ENCODE measurements around the gene FYB1. TPM values are rescaled to one million over a fixed set of nuclear protein-coding genes. Genes with fewer than 3 reads are reported as not detected.
"Not testable (repeated sequence)": the region's sequence is repeated elsewhere in the genome, so short reads cannot be mapped to it uniquely, and the experiment has no call there.

FYB1 gene
- total RNA-seq, 1 experiment from 2014 or later = not detected

DNA sequence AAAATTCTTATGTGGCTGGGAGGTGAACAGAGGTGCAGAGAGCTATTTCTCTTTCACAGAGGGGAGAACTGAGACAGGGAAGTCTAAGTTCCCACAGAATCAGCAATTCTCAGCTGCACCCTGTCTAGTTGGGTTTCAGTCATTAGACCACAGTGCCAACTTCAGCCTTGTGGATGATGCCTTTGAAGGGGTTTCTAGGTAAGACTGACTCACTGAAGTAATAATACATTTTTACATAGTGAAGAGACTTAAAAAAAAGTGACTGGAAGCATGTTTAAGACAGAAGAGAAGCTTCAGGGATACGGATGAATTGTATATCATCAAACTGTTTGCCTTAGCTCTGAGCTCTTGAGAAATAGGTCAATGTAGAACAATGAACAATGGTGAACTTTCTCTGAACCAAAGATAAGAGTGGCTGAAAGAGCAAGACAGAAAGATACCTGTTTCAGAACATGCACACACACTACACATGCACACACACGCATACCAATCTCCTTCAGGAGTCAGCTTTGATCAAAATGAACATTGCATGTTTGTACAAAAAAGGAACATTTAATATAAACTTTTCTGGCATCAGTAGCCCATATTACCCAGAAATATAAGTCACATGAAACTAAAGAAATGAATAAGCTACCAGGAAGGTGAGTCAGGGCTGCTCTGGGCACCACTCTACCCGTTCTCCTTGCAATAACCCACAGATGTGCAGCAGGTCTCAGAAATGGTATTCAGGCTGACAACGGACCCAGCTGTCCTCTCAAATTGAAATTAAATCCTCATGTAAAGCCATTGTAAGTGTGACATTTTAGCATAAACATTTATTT lies 12.6 kb upstream of the FYB1 start:
- in situ Hi-C loops (cut with HindIII; ENCODE audit: low pct_unique_long_range_greater_than_20kb, low sequenced_read_pairs) = no loop called here
- DNase-seq (ENCODE audit: low read depth) = no peak

DNA sequence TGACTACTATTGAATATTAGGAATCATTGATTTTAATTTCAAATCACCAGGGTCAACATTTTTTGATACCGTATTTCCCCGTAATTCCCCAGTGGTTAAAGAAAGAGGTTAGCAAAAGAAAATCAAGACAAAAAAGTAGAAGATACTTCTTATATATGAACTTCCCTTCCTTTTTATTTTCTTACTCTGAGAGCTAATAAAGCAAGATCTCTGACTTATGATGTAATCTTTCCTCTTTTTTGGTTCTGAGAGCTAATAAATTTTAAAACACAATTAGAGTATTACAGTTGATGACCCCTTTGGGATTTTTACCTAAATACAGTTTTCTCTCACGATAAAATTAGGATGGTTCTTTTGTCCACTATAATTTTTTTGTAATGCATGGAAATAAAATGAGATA lies 9.2 kb upstream of the FYB1 start:
- in situ Hi-C loops (cut with HindIII; ENCODE audit: low pct_unique_long_range_greater_than_20kb, low sequenced_read_pairs) = no loop called here
- DNase-seq (ENCODE audit: low read depth) = no peak

GRCh38 chr5:39226558-39226957 lies 7.2 kb upstream of the FYB1 start:
- in situ Hi-C loops (cut with HindIII; ENCODE audit: low pct_unique_long_range_greater_than_20kb, low sequenced_read_pairs) = no loop called here
- DNase-seq (ENCODE audit: low read depth) = no peak

GRCh38 chr5:39226100-39226451 lies 6.7 kb upstream of the FYB1 start:
- DNase-seq (ENCODE audit: low read depth) = no peak
- in situ Hi-C loops (cut with HindIII; ENCODE audit: low pct_unique_long_range_greater_than_20kb, low sequenced_read_pairs) = no loop called here

GRCh38 chr5:39225405-39226099 lies 6.2 kb upstream of the FYB1 start:
- in situ Hi-C loops (cut with HindIII; ENCODE audit: low pct_unique_long_range_greater_than_20kb, low sequenced_read_pairs) = no loop called here
- no peak for DNase-seq (ENCODE audit: low read depth)

- peak; percentile 33 for DNase-seq (ENCODE audit: low read depth)
- in situ Hi-C loops (cut with HindIII; ENCODE audit: low pct_unique_long_range_greater_than_20kb, low sequenced_read_pairs) = no loop called here
These were observed 4.9 kb upstream of the FYB1 start for GRCh38 chr5:39224196-39224761.

DNA sequence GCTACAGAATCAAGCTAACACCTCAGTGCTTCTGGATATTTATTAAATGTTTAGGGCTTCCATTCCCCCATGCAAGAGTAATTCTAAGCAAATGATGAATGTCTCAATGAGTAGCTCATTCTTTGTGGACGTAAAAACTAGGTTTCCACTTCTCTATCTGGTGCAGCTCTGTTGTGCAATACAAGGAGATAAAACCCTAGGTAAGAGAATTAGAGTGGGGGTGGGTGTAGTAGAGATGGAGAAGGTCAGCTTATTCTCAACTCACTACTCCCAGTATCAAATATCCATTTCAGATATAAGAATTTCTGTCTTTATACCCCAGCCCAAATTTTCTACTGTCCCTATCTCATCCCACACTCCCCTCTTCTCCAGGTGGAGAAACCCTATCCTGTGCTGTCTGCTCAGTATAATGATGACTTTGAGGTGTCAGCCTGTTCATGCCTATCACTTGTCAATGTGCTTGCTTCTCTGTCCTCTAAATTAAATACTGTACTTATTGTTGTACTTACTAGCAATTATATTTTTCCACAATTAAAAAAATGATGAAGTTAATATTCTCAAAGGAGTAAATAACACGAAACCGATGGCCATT lies 4.3 kb upstream of the FYB1 start:
- DNase-seq (ENCODE audit: low read depth) = no peak
- in situ Hi-C loops (cut with HindIII; ENCODE audit: low pct_unique_long_range_greater_than_20kb, low sequenced_read_pairs) = no loop called here

DNA sequence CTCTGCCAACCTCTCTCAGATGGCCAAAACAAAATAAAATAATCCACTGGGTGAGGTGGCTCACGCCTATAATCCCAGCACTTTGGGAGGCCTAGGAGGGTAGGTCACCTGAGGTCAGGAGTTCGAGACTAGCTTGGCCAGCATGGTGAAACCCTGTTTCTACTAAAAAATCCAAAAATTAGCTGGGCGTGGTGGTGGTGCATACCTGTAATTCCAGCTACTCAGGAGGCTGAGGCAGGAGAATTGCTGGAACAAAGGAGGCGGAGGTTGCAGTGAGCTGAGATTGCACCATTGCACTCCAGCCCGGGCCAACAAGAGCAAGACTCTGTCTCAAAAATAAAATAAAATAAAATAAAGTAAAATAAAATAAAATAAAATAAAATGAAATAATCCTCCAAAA lies 2.3 kb upstream of the FYB1 start:
- DNase-seq (ENCODE audit: low read depth); in situ Hi-C loops (cut with HindIII; ENCODE audit: low pct_unique_long_range_greater_than_20kb, low sequenced_read_pairs): not testable (repeated sequence)

DNA sequence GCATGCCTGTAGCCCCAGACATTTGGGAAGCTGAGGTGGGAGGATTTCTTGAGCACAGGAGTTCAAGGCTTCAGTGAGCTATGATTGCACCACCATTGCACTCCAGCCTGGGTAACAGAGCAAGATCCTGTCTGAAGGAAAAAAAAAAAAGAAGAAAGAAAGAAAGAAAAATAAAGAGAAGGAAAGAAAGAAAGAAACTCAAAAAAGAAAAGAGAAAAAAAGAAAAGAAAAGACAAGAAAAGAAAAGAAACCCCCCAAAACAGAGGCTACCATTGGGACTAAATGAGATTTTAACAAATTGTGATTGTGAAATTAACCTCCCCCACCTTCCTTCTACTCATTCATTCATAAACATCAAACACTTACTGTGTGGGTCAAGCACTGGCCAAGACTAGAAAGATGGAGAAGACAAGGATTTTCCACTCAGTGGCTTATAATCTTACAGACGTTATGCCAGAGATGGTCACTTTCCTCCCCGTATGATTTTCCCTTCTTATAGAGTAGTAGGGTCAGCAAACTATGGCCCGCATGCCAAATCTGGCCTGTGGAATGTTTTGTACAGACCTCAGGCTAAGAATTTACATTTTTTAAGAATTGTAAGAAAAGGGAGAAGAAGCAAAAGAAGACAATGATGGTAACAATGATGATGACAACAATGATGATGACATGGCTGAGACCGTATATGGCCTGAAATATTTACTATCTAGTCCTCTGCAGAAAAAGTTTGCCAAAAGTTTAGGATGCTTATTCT lies 1.1 kb upstream of the FYB1 start:
- DNase-seq (ENCODE audit: low read depth) = no peak
- in situ Hi-C loops (cut with HindIII; ENCODE audit: low pct_unique_long_range_greater_than_20kb, low sequenced_read_pairs) = no loop called here

DNA sequence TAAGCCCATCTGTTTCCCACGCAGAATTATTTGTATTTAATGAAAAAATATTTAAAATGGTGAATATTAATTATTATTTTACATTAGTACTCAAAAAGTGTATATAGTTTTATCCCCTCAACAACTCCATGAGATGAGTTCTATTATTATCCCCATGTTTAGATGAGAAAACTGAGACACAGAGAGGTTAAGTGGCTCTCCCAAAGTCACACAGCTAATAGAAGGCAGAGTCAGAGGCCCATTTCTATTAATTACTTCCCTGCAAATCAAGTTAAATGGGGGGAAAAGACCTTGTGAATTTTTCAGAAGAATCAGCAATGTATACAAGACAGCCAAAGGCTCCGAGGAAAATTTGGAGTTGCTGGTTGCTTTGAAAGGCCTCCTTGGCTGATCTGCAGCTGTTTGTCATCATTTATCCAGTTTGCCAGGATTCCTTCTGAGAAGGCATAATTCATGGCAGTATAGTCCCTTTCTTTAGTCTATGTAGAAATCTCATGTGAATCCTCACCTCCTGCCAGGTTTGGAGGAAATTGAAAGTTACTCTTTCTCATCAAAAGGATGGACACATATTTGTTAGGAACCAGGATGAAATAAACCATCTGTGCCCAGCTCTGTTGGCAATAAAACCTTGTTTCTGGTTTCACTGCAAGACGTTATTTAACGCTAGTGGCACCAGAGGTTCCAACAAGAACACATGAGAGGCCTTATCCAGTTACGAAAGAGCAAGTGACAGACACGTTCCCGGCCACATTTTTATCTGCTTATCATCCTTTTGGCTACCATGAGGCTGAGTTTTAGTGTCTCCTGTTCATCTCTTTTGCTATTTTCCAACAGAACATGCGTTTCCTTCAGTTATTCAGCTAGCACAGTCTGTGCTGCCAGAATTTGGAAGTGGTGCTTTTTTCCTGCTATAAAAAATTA lies 621 bp downstream of the FYB1 start:
- no peak for DNase-seq (ENCODE audit: low read depth)
- in situ Hi-C loops (cut with HindIII; ENCODE audit: low pct_unique_long_range_greater_than_20kb, low sequenced_read_pairs) = no loop called here

DNA sequence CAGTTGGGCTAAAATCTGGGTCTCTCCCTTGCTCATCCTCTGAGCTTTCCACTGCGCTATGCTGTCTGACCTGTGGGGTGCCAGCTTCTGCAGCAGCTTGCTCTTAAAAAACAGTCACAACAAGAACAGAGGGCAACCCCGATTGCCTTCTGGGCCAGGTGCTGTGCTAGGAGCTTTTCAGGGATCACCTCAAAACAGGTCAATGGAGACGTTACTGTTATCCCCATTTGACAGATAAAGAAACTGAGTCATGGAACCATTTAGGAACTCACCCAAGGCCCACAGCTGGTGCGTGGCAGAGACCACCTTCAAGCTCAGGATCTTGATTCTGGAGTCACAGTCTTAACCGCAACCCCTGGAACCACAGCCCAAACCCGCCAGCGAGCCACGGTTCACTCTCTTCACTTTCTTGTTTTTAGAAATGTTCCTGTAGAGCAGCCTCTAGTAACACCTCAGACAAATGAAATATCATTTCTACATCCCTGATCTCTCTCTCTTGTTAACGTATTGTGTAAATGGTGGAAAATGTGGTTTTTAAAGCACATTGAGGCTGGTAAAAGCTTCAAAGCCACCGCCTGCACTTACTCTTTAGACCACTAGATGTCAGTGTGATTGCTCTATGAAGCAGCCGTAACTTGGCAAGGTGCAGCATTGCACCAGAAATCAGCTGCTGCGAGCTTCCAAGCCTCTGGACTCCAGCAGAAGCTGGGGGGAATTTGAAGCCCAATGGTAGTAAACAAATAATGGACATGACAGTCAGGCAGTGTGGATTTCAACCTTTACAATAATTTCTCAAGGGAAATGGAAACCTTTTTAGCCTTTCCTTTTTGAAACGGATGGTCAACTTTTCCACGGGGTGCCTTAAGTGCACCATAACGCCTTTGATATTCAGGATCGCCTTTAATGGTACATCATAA lies 1.7 kb downstream of the FYB1 start:
- in situ Hi-C loops (cut with HindIII; ENCODE audit: low pct_unique_long_range_greater_than_20kb, low sequenced_read_pairs) = no loop called here
- peak; percentile 42 for DNase-seq (ENCODE audit: low read depth)

- no peak for DNase-seq (ENCODE audit: low read depth)
- in situ Hi-C loops (cut with HindIII; ENCODE audit: low pct_unique_long_range_greater_than_20kb, low sequenced_read_pairs) = no loop called here
These were observed 2.7 kb downstream of the FYB1 start for GRCh38 chr5:39216631-39217030.

GRCh38 chr5:39215857-39216256 lies 3.5 kb downstream of the FYB1 start:
- in situ Hi-C loops (cut with HindIII; ENCODE audit: low pct_unique_long_range_greater_than_20kb, low sequenced_read_pairs) = no loop called here
- DNase-seq (ENCODE audit: low read depth) = no peak

GRCh38 chr5:39214912-39215709 lies 4.3 kb downstream of the FYB1 start:
- in situ Hi-C loops (cut with HindIII; ENCODE audit: low pct_unique_long_range_greater_than_20kb, low sequenced_read_pairs) = no loop called here
- DNase-seq (ENCODE audit: low read depth) = no peak

GRCh38 chr5:39213447-39214207 lies 5.7 kb downstream of the FYB1 start:
- in situ Hi-C loops (cut with HindIII; ENCODE audit: low pct_unique_long_range_greater_than_20kb, low sequenced_read_pairs) = no loop called here
- no peak for DNase-seq (ENCODE audit: low read depth)

Measured in Caki2 (cell line).